NCI-H82 (cell line): Measurements from ENCODE around the gene MGAT4B.
A peak's percentile ranks its signal among the peaks of the same experiment; 100 is the strongest.
"Not testable (repeated sequence)": the region's sequence is repeated elsewhere in the genome, so short reads cannot be mapped to it uniquely, and the experiment has no call there.

Source experiments
- DNase-seq: peaks from one replicate; lab custom pipeline; 2025; lab: John Stamatoyannopoulos, UW

MGAT4B gene

GRCh38 chr5:179795049-179795862 lies 11.4 kb downstream of the MGAT4B start:
- DNase-seq: peak; percentile 60

- no peak for DNase-seq
Observed at GRCh38 chr5:179794575-179794974, 12.1 kb downstream of the MGAT4B start.

- DNase-seq: no peak
Observed at GRCh38 chr5:179794171-179794570, 12.5 kb downstream of the MGAT4B start.

- DNase-seq: no peak
Observed at GRCh38 chr5:179793468-179794139, 13.1 kb downstream of the MGAT4B start, which contains the start of gene LTC4S. LTC4S (plus strand) TSS chr5:179793986; CDS start chr5:179794081, 95 bp downstream.

- DNase-seq: no peak
Observed at GRCh38 chr5:179792612-179793467, 13.8 kb downstream of the MGAT4B start.

GRCh38 chr5:179791881-179792611 lies 14.6 kb downstream of the MGAT4B start:
- no peak for DNase-seq

- not testable (repeated sequence) for DNase-seq
Observed at GRCh38 chr5:179789278-179789677, 17.4 kb downstream of the MGAT4B start.

GRCh38 chr5:179788193-179788854 lies 18.3 kb downstream of the MGAT4B start:
- no peak for DNase-seq

GRCh38 chr5:179786861-179787260 lies 19.8 kb downstream of the MGAT4B start:
- DNase-seq: no peak

- no peak for DNase-seq
Observed at GRCh38 chr5:179783128-179783527, 23.5 kb downstream of the MGAT4B start.

- no peak for DNase-seq
Observed at GRCh38 chr5:179781846-179782245, 24.8 kb downstream of the MGAT4B start.

GRCh38 chr5:179780362-179780761 lies 26.3 kb downstream of the MGAT4B start:
- no peak for DNase-seq

GRCh38 chr5:179779826-179780225 lies 26.8 kb downstream of the MGAT4B start:
- no peak for DNase-seq

GRCh38 chr5:179778591-179778990 lies 28.1 kb downstream of the MGAT4B start:
- DNase-seq: no peak

- DNase-seq: no peak
Observed at GRCh38 chr5:179777909-179778308, 28.8 kb downstream of the MGAT4B start.

GRCh38 chr5:179777456-179777855 lies 29.2 kb downstream of the MGAT4B start:
- DNase-seq: no peak

- DNase-seq: no peak
Observed at GRCh38 chr5:179776411-179776938, 30.2 kb downstream of the MGAT4B start.

- DNase-seq: no peak
Observed at GRCh38 chr5:179774442-179774841, 32.2 kb downstream of the MGAT4B start.

- DNase-seq: no peak
Observed at GRCh38 chr5:179773686-179774040, 33.0 kb downstream of the MGAT4B start.

- no peak for DNase-seq
Observed at GRCh38 chr5:179772351-179772750, 34.3 kb downstream of the MGAT4B start.

- no peak for DNase-seq
Observed at GRCh38 chr5:179771311-179771895, 35.3 kb downstream of the MGAT4B start.
